Omental fat pad (tissue), 4 donors: Measurements from ENCODE around the gene NEDD8. TPM values are rescaled to one million over a fixed set of nuclear protein-coding genes. Genes with fewer than 3 reads are reported as not detected.
A peak's percentile ranks its signal among the peaks of the same experiment; 100 is the strongest.
"Not testable (repeated sequence)": the region's sequence is repeated elsewhere in the genome, so short reads cannot be mapped to it uniquely, and the experiment has no call there.

Experiments used
- ATAC-seq: fragments of 150-250 bp; one replicate; pipeline ENCODE4 v1.9.1; 2016; ENCODE audit warnings: mild to moderate bottlenecking, moderate library complexity; ENCODE audit not compliant: low FRiP score
- DNase-seq: peaks from one replicate; pipeline ENCODE4 v3.0.0-alpha.2; 2019; ENCODE audit warnings: low spot score
- CTCF ChIP-seq, 3 donors: fragments of 450-650 bp; IDR thresholded peaks; one replicate each; pipeline ENCODE4 v1.5.1; 2016 to 2017; ENCODE audit warnings: antibody characterized with exemption in 3 of 3, mild to moderate bottlenecking in 3 of 3, moderate library complexity in 2 of 3
- total RNA-seq, 4 donors: library from RNA; depleted of rRNA; stranded (reverse); fragments of >200 nt; gene quantifications; one replicate each; pipeline ENCODE4 v1.1.0, GENCODE V29; 2016

Gene NEDD8
- total RNA-seq, 4 donors from 2014 or later: 98.4 to 184 (median 126) TPM

- DNase-seq (peak; percentile 95), ATAC-seq (peak; percentile 96)
- TF ChIP-seq CTCF (IDR thresholded peaks at IDR 0.05): no peak
These were observed 19.0 kb downstream of the NEDD8 start, which contains the start of gene CHMP4A for GRCh38 chr14:24212924-24213865. Gene CHMP4A, minus strand, starts transcription at chr14:24213488. Its CDS starts 49 bp downstream, at chr14:24213439.

GRCh38 chr14:24211311-24211710 lies 20.9 kb downstream of the NEDD8 start:
- no peak for ATAC-seq
- TF ChIP-seq CTCF (IDR thresholded peaks at IDR 0.05): no peak
- DNase-seq: no peak

- ATAC-seq: no peak
- DNase-seq: no peak
- TF ChIP-seq CTCF (IDR thresholded peaks at IDR 0.05): no peak
These were observed 24.5 kb downstream of the NEDD8 start for GRCh38 chr14:24207625-24208024.

- no peak for TF ChIP-seq CTCF (IDR thresholded peaks at IDR 0.05)
- DNase-seq (no peak), ATAC-seq (no peak)
These were observed 25.0 kb downstream of the NEDD8 start for GRCh38 chr14:24207104-24207551.

GRCh38 chr14:24206260-24207103 lies 25.7 kb downstream of the NEDD8 start:
- DNase-seq (no peak), ATAC-seq (no peak)
- no peak for TF ChIP-seq CTCF (IDR thresholded peaks at IDR 0.05)

- no peak for TF ChIP-seq CTCF (IDR thresholded peaks at IDR 0.05)
- no peak for DNase-seq
- no peak for ATAC-seq
These were observed 27.7 kb downstream of the NEDD8 start for GRCh38 chr14:24204163-24205146.

- not testable (repeated sequence) for ATAC-seq, DNase-seq
These were observed 28.8 kb downstream of the NEDD8 start for GRCh38 chr14:24203249-24203886.

GRCh38 chr14:24202538-24202937 lies 29.6 kb downstream of the NEDD8 start:
- DNase-seq, ATAC-seq: not testable (repeated sequence)
